ENCODE data around the gene LGI1.

Gene LGI1

GRCh38 chr10:93841961-93842360 is 84.2 kb downstream of the LGI1 start:
- no peak for DNase-seq (ENCODE audit: low read depth)
- TF ChIP-seq, protein P1, sequence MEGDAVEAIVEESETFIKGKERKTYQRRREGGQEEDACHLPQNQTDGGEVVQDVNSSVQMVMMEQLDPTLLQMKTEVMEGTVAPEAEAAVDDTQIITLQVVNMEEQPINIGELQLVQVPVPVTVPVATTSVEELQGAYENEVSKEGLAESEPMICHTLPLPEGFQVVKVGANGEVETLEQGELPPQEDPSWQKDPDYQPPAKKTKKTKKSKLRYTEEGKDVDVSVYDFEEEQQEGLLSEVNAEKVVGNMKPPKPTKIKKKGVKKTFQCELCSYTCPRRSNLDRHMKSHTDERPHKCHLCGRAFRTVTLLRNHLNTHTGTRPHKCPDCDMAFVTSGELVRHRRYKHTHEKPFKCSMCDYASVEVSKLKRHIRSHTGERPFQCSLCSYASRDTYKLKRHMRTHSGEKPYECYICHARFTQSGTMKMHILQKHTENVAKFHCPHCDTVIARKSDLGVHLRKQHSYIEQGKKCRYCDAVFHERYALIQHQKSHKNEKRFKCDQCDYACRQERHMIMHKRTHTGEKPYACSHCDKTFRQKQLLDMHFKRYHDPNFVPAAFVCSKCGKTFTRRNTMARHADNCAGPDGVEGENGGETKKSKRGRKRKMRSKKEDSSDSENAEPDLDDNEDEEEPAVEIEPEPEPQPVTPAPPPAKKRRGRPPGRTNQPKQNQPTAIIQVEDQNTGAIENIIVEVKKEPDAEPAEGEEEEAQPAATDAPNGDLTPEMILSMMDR (conservative IDR thresholded peaks at IDR 0.05; ENCODE audit: low read depth, low read length), result no peak
- no peak overlapping the region for H3K4me3 ChIP-seq (ENCODE audit: low read length)

- TF ChIP-seq, protein P1 (conservative IDR thresholded peaks at IDR 0.05; ENCODE audit: low read depth, low read length), result no peak
- H3K4me3 ChIP-seq (ENCODE audit: low read length), result no peak overlapping the region
- no peak for DNase-seq (ENCODE audit: low read depth)
These were observed 87.4 kb downstream of the LGI1 start for GRCh38 chr10:93844979-93845626.

Data from retinal pigment epithelial cell (primary cell).